GM23338 (cell line): ENCODE data around the gene AR. TPM values are rescaled to one million over a fixed set of nuclear protein-coding genes. Genes with fewer than 3 reads are reported as not detected.
A peak's percentile ranks its signal among the peaks of the same experiment; 100 is the strongest.

ENCODE experiments used
- ATAC-seq: fragments of 200-7000 bp; cut with Tn5 transposase; 3 replicates; pipeline ENCODE4 v1.9.1; 2020
- DNase-seq: peaks from one replicate; pipeline ENCODE4 v3.0.0-alpha.2; 2015; ENCODE audit warnings: low spot score
- H2AFZ ChIP-seq: fragments of 200-600 bp; sonication (generic); 2 replicates; pipeline ENCODE4 v1.8.0; 2016; ENCODE audit warnings: antibody characterized with exemption, mild to moderate bottlenecking, moderate library complexity
- H3F3A ChIP-seq: fragments of 200-600 bp; sonication (generic); replicated peaks from 2 replicates; pipeline ENCODE4 v1.8.0; 2017; ENCODE audit warnings: antibody characterized with exemption, mixed run types, low read depth
- H3K27ac ChIP-seq: fragments of 200-600 bp; sonication (generic); 2 replicates; pipeline ENCODE4 v1.6.1; 2016; ENCODE audit warnings: low read depth
- H3K27me3 ChIP-seq: fragments of 200-600 bp; sonication (generic); 2 replicates; pipeline ENCODE4 v1.8.0; 2016; ENCODE audit warnings: mild to moderate bottlenecking, mixed run types, moderate library complexity; ENCODE audit not compliant: insufficient read depth
- H3K36me3 ChIP-seq: fragments of 200-600 bp; sonication (generic); 2 replicates; pipeline ENCODE4 v1.8.0; 2016; ENCODE audit warnings: mild to moderate bottlenecking; ENCODE audit not compliant: insufficient read depth
- H3K4me1 ChIP-seq: fragments of 200-600 bp; sonication (generic); 2 replicates; pipeline ENCODE4 v1.8.0; 2016; ENCODE audit warnings: mild to moderate bottlenecking, moderate library complexity; ENCODE audit not compliant: insufficient read depth
- H3K4me2 ChIP-seq: fragments of 200-600 bp; sonication (generic); 2 replicates; pipeline ENCODE4 v1.7.1; 2017; ENCODE audit warnings: mixed run types
- H3K4me3 ChIP-seq: fragments of 200-600 bp; sonication (generic); 2 replicates; pipeline ENCODE4 v1.6.1; 2016; ENCODE audit warnings: mixed run types
- H3K79me2 ChIP-seq: fragments of 200-600 bp; sonication (generic); replicated peaks from 2 replicates; pipeline ENCODE4 v1.8.0; 2017; ENCODE audit warnings: mild to moderate bottlenecking; ENCODE audit not compliant: insufficient read depth
- H3K9me2 ChIP-seq: fragments of 200-600 bp; sonication (generic); 2 replicates; pipeline ENCODE4 v1.8.0; 2017; ENCODE audit not compliant: insufficient read depth
- H4K20me1 ChIP-seq: fragments of 200-600 bp; sonication (generic); replicated peaks from 2 replicates; pipeline ENCODE4 v1.8.0; 2017; ENCODE audit warnings: mild to moderate bottlenecking; ENCODE audit not compliant: insufficient read depth
- H3K27ac Mint-ChIP-seq: 2 replicates; pipeline ENCODE4 v1.8.0; 2020; ENCODE audit warnings: inconsistent platforms, mild to moderate bottlenecking, moderate library complexity, mixed read lengths
- H3K27me3 Mint-ChIP-seq: 3 replicates; pipeline ENCODE4 v1.8.0; 2022; ENCODE audit warnings: low read depth, mild to moderate bottlenecking, moderate library complexity, mixed read lengths, inconsistent platforms; ENCODE audit not compliant: insufficient read depth, poor library complexity
- H3K36me3 Mint-ChIP-seq: 3 replicates; pipeline ENCODE4 v1.8.0; 2021; ENCODE audit warnings: low read depth, mild to moderate bottlenecking, inconsistent platforms, moderate library complexity, mixed read lengths
- H3K4me1 Mint-ChIP-seq: 3 replicates; pipeline ENCODE4 v1.8.0; 2020; ENCODE audit warnings: mild to moderate bottlenecking, inconsistent platforms, mixed read lengths
- H3K4me3 Mint-ChIP-seq: 3 replicates; pipeline ENCODE4 v1.8.0; 2021; ENCODE audit warnings: moderate library complexity, mild to moderate bottlenecking, inconsistent platforms, mixed read lengths
- H3K9me3 Mint-ChIP-seq: 3 replicates; pipeline ENCODE4 v1.8.0; 2020; ENCODE audit warnings: moderate library complexity, mild to moderate bottlenecking, inconsistent platforms, mixed read lengths
- CREB1 ChIP-seq: fragments of 250-450 bp; sonication (Bioruptor Pico); IDR thresholded peaks from 2 replicates; pipeline ENCODE4 v1.5.0; 2020; ENCODE audit warnings: low read depth, mild to moderate bottlenecking, moderate library complexity
- CTCF ChIP-seq, 2 experiments: fragments of 200-600 bp in 1 of 2; sonication (generic) in 1 of 2; conservative IDR thresholded peaks; 2 replicates each; pipeline versions ENCODE4 v1.5.1 to v1.6.1; 2016 to 2017; ENCODE audit warnings: antibody characterized with exemption in 2 of 2, low read depth in 2 of 2, mild to moderate bottlenecking in 2 of 2, moderate library complexity in 1 of 2
- EZH2 ChIP-seq: fragments of 200-600 bp; sonication (generic); IDR thresholded peaks from one replicate; pipeline ENCODE4 v1.8.0; 2017; ENCODE audit warnings: antibody characterized with exemption, mild to moderate bottlenecking, low read depth; ENCODE audit not compliant: unreplicated experiment
- EZH2phosphoT487 ChIP-seq: fragments of 200-600 bp; sonication (generic); IDR thresholded peaks from one replicate; pipeline ENCODE4 v1.8.1; 2018; ENCODE audit warnings: antibody characterized with exemption; ENCODE audit not compliant: unreplicated experiment
- NANOG ChIP-seq: IDR thresholded peaks from 2 replicates; pipeline ENCODE4 v1.6.1; 2016; ENCODE audit warnings: antibody characterized with exemption, borderline replicate concordance
- STAT1 ChIP-seq: IDR thresholded peaks from one replicate; pipeline ENCODE4 v1.6.1; 2016; ENCODE audit warnings: antibody characterized with exemption; ENCODE audit not compliant: unreplicated experiment
- ZNF114 ChIP-seq: fragments of 250-450 bp; sonication (Bioruptor Pico); IDR thresholded peaks from 2 replicates; pipeline ENCODE4 v1.5.0; 2020; ENCODE audit warnings: mild to moderate bottlenecking, moderate library complexity
- ZNF462 ChIP-seq: fragments of 250-450 bp; sonication (Bioruptor Pico); IDR thresholded peaks from 2 replicates; pipeline ENCODE4 v1.5.0; 2020; ENCODE audit warnings: mild to moderate bottlenecking, moderate library complexity
- polyA plus RNA-seq: library from polyadenylated mRNA; unstranded; fragments of >200 nt; fragmentation: Nextera tagmentation; extraction: Ambion mirVana; gene quantifications from 2 replicates; pipeline ENCODE4 v1.2.1, GENCODE V29; 2016
- total RNA-seq: library from RNA; depleted of rRNA; stranded (reverse); fragments of >200 nt; shearing (Covaris generic); gene quantifications from 2 replicates; pipeline ENCODE4 v1.2.3, GENCODE V29; 2014

The AR gene
- total and polyA plus RNA-seq, 2 experiments from 2014 or later = 11.2 to 13.3 TPM

GRCh38 chrX:67503453-67503852 is 40.4 kb upstream of the AR start (continued):
- TF ChIP-seq ZNF462 = no peak
- no peak for TF ChIP-seq CTCF (conservative IDR thresholded peaks at IDR 0.05; ENCODE audit: low read depth in 2 of 2)
- no peak for TF ChIP-seq CREB1 (CRISPR knock-in tag)
- no peak for TF ChIP-seq ZNF114 (CRISPR knock-in tag)
- no peak for TF ChIP-seq NANOG
- TF ChIP-seq EZH2 = no peak

- H3K9me2 ChIP-seq = no peaks in the 10 kb centered on the region
- peaks cover 6% of the 10 kb centered on the region; the same call in 1 of the 3 replicates for H3K36me3 Mint-ChIP-seq
- H3K27ac ChIP-seq = no peak overlapping the region
- no peaks in the 10 kb centered on the region for H4K20me1 ChIP-seq
- no peaks in the 10 kb centered on the region for H3F3A ChIP-seq
- H3K79me2 ChIP-seq = no peaks in the 10 kb centered on the region
- no peak overlapping the region; the same call in 1 of the 2 replicates for H3K4me3 ChIP-seq
- peak; percentile 2 for DNase-seq
- H3K27ac Mint-ChIP-seq = no peak overlapping the region
- no peaks in the 10 kb centered on the region for H3K4me1 ChIP-seq
- H3K27me3 Mint-ChIP-seq = no peaks in the 10 kb centered on the region
- H3K4me3 Mint-ChIP-seq = no peak overlapping the region
- ATAC-seq = no peak
- peak overlapping the region; percentile 9; the same call in 1 of the 2 replicates for H3K4me2 ChIP-seq
- no peak overlapping the region for H2AFZ ChIP-seq
- H3K27me3 ChIP-seq = no peaks in the 10 kb centered on the region
- peaks cover 8% of the 10 kb centered on the region; the same call in 1 of the 3 replicates for H3K9me3 Mint-ChIP-seq
- peaks cover 17% of the 10 kb centered on the region for H3K4me1 Mint-ChIP-seq
- H3K36me3 ChIP-seq = no peaks in the 10 kb centered on the region
- TF ChIP-seq STAT1 = no peak
- no peak for TF ChIP-seq ZNF462
- TF ChIP-seq EZH2phosphoT487 = no peak
These were observed 23.1 kb upstream of the AR start for GRCh38 chrX:67520671-67521070.
